Midbrain (tissue), 1 donor: ENCODE measurements around the gene HRH1.
"Not testable (repeated sequence)": the region's sequence is repeated elsewhere in the genome, so short reads cannot be mapped to it uniquely, and the experiment has no call there.

Experiments used
- DNase-seq: peaks from one replicate; lab custom pipeline; 2025; lab: John Stamatoyannopoulos, UW

HRH1 gene

GRCh38 chr3:11206316-11206715 lies 52.0 kb downstream of the HRH1 start:
- DNase-seq: no peak

DNA sequence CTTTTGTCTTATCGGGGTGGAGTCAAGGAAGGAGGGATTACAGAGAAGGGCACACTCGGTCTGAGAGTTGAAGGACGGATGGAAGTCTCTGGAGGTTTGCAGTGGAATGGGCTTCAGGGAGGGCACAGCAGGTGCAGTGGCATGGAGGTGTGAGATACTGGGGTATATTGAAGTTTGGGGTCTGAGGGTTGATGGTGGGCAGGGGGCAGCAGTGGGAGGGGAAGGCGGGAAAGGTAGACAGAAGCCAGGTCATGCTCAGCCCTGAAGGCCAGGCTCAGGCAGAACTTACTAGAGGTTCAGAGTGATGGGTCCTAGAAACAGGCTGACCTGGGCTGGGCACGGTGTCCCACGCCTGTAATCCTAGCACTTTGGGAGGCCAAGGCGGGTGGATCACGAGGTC lies 52.7 kb downstream of the HRH1 start:
- DNase-seq: no peak

DNA sequence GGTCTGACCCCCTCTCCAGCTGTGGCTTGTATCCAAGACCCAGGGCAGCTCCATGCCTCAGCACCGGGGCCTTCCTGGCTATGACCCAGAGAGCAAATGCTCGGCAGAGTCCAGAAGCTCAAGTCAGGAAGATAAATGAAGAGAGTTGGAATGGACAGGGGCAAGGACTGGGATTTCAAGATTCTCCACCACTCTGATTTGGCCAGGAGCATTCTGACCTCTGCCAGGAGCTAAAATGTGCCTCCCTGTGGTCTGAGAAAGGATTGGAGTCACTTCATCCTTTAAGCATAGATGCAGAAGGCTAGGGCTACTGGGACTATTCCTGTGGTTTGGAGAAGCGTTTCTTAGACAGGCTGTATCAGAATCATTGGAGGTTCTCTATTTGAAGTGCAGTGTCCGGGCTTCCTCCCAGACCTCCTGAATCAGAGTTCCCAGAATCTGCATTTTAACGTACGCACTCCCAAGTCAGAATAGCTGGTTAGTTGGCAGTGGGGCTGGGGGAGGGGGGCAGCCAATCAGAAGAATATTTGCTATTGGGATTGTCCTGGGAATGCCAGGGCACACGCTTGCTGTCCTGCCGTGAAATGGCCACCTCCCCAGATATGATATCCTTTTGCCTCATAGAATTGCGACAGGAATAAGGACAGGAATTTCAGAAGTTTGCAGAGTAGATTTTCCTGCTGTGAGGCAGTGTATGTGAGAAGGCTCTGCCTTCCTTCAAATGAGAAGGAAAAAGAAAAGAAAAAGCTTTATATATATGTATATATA lies 57.4 kb downstream of the HRH1 start:
- no peak for DNase-seq

DNA sequence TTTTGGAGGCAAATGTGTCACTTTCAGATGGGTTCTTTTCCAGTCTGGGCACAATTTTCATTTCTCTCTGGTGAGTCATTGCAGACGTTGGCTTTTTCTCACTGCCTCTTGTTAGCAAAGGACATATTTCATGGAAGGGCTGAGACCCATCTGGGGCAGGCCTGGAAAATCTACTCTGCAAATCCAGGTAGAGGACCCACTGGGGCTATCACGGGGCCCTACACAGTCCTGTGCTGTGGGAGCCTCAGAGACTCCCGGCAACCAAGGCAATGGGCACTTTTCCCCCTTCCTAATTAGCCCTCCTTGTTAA lies 58.0 kb downstream of the HRH1 start:
- DNase-seq: no peak

GRCh38 chr3:11212784-11213183 lies 58.5 kb downstream of the HRH1 start:
- no peak for DNase-seq

DNA sequence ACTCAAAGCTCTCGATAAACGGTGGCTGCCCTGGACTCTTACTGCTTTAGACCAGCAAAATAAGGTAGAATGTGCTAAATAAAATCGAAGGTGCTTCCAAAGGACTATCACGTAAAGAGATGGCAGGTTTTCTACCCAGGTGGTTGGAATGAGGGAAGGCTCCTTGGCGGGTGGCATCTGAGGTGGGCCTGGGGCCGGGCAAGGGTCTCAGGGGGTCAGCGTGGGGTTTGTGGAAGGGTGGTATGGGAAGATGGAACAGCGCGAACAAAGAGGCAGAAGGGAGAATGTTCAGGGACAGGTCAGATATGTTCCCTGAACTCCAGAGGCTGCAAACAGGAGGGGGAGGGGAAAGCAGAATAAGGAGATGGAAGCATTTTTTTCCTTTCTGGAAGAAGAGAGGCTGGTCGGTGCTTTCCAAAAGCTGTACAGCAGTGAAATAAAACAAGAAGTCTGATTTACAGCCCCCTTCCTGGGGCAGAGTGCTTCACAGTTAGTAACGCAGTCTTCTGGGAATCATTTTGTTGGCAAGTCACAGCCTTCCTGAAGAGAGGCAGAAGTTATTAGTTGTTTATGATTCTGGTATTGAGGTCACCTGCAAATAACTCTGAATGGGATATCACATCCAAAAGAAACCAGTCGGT lies 59.6 kb downstream of the HRH1 start:
- no peak for DNase-seq

- DNase-seq: no peak
Measured at GRCh38 chr3:11214451-11214978, 60.2 kb downstream of the HRH1 start.

DNA sequence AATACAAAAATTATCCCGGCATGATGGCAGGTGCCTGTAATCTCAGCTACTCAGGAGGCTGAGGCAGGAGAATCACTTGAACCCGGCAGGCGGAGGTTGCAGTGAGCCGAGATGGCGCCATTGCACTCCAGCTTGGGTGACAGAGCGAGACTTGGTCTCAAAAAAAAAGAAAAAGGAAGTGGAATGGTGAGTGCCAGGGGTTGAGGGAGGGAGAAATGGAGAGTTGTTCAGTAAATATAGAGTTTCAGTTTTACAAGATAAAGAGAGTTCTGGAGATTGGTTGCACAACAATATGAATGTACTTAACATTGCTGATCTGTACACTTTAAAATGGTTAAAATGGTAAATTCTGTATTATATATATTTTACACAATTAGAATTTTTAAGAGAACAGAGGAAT lies 63.1 kb downstream of the HRH1 start:
- not testable (repeated sequence) for DNase-seq

- DNase-seq: no peak
Measured at GRCh38 chr3:11220230-11220629, 65.9 kb downstream of the HRH1 start.

DNA sequence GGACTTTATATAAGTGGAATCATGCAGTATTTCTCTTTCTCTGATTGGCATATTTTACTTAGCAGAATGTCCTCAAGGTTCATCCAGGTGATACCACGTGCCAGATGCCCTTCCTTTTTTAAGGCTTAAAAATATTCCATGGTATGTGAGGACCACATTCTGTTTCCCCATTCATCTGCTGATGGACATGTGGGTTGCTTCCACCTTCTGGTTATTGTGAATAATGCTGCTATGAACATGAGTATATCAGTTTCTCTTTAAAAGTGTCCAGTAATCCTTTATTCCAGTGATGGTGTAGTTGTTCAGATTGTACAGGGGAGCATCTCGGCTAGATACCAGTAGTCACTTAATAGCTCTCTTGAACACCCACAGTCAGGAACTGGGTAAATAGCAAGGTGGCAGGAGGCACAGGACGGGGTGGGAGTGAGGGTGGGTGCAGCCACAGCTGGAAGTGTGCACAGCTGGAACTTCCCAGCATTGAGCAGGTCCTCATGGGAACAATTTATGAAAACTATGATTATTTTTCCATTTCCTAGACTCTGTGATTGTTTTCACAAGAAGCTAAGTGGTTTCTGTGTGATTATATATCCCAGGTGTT lies 67.6 kb downstream of the HRH1 start:
- DNase-seq: no peak

- no peak for DNase-seq
Measured at GRCh38 chr3:11224010-11224409, 69.7 kb downstream of the HRH1 start.

GRCh38 chr3:11224870-11225229 lies 70.6 kb downstream of the HRH1 start:
- no peak for DNase-seq

GRCh38 chr3:11226042-11226370 lies 71.7 kb downstream of the HRH1 start:
- no peak for DNase-seq

- no peak for DNase-seq
Measured at GRCh38 chr3:11228041-11228440, 73.7 kb downstream of the HRH1 start.

- no peak for DNase-seq
Measured at GRCh38 chr3:11230125-11230524, 75.8 kb downstream of the HRH1 start.

- no peak for DNase-seq
Measured at GRCh38 chr3:11230832-11231231, 76.5 kb downstream of the HRH1 start.

DNA sequence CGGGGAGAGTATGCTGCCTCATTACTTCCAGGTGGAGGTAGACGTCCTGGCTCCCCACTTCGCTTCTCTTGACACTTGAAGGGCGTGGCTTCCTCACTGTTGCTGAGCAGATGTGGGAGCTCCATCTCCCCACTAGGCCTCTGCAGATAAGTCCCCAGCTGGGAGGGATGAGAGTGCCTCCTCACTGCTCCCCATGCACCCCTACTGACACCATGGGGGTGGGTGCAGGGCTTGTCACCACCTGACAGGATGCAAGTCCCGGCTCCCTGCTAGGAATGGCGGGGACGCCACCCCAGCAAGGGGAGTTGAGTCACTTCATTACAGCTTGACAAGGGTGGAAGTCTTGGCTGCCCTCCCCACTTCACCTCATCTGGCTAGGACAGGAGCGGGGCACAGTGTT lies 81.1 kb downstream of the HRH1 start:
- no peak for DNase-seq

DNA sequence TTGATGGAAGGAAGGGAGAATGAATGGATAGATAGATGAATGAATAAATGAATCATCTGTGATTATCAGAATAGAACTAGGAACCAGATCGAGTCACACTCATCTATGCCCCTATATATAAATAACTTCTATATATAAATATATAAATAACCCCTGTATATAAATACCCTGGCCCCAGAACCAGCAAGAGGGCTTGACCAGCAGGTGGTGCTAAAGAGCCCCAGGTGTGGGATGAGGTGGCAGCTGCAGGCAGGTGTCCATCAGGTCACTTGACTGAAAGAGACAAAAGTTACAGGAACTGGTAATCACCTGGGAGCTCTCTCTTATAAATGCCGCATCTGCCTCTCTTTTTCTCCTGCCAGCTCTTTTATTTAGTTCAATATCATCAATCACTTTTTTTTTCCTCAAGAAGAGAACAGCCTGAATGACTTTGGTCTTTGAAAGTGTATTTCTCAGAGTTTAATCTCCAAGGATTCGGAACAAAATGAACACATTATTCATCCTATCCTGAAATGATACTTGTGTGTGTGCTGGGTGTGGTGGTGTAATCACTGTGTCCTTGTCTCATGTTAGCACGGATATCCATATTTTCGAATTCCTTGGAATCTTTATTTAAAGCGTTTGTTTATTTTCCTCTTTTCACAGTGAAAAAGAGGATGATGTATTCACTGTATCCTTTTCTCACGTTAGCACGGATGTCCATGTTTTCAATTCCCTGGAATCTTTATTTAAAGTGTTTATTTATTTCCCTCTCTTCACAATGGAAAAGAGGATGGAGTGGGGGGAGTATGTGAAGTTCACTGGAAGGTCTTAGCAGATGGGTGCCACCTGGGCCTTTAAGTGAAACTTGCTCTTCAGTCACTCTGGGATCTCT lies 82.5 kb downstream of the HRH1 start:
- peak; percentile 10 for DNase-seq

- DNase-seq: no peak
Measured at GRCh38 chr3:11238060-11238459, 83.8 kb downstream of the HRH1 start.

- DNase-seq: no peak
Measured at GRCh38 chr3:11238880-11239279, 84.6 kb downstream of the HRH1 start.

GRCh38 chr3:11239796-11240195 lies 85.5 kb downstream of the HRH1 start:
- DNase-seq: no peak

DNA sequence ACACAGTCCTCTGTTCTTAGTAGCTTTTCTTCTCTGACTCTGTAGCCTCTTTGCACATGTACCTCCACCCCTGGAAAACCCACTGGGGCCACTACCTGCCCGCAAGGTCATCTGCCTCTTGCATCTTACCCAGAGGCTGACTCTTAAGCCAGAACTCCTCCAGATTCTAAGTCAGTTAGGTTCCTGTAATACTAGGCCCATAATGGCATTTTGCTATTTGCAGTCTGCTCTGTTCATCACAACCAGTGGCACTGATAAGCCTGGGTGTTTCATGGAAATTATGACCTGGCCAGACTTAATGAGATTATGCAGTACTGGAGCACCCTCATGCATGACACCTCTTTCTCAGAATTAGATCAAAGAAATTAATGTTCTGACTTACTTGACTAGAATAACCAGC lies 86.2 kb downstream of the HRH1 start:
- no peak for DNase-seq
